ENCODE data around the gene CCDC30. TPM values are rescaled to one million over a fixed set of nuclear protein-coding genes. Genes with fewer than 3 reads are reported as not detected.
A peak's percentile ranks its signal among the peaks of the same experiment; 100 is the strongest.

The CCDC30 gene
- total RNA-seq, 1 experiment from 2014 or later, result 1.3 TPM

GRCh38 chr1:42482635-42483153, 19.6 kb downstream of the CCDC30 start:
- H3K4me3 ChIP-seq (ENCODE audit: low read depth in 2 of 2, low read length in 2 of 2), result no peak overlapping the region
- no peak for TF ChIP-seq REST (IDR thresholded peaks at IDR 0.05; ENCODE audit: insufficient read depth in 1 of 2, low read depth in 2 of 2, low read length in 1 of 2)
- no peaks in the 10 kb centered on the region for H3K9me3 ChIP-seq (ENCODE audit: control insufficient read depth, insufficient read depth, low read depth, low read length)
- no TSS peak for BruUV-seq (replicated peaks)
- no peak overlapping the region for H3K27ac ChIP-seq (ENCODE audit: low read length)
- ATAC-seq, result no peak
- no peaks in the 10 kb centered on the region for H3K4me1 ChIP-seq (ENCODE audit: control insufficient read depth, insufficient read depth, low read length)
- POLR2A ChIA-PET, result no interaction called here
- in situ Hi-C loops (cut with HindIII; ENCODE audit: low pct_unique_long_range_greater_than_20kb, low sequenced_read_pairs) (no loop called here), intact Hi-C loops (cut with micrococcal nuclease; ENCODE audit: unreplicated experiment) (no loop called here)
- no peak for DNase-seq (ENCODE audit: low read depth, low spot score)
- CTCF ChIA-PET, result no interaction called here
- H3K36me3 ChIP-seq (ENCODE audit: control insufficient read depth, insufficient read depth, low read length), result no peaks in the 10 kb centered on the region
- no peaks in the 10 kb centered on the region; the same call in 1 of the 2 replicates for H3K27me3 ChIP-seq (ENCODE audit: control insufficient read depth, insufficient read depth, low read length)

- H3K27me3 ChIP-seq (ENCODE audit: control insufficient read depth, insufficient read depth, low read length), result no peaks in the 10 kb centered on the region; the same call in 1 of the 2 replicates
- H3K4me3 ChIP-seq (ENCODE audit: low read depth in 2 of 2, low read length in 2 of 2), result no peak overlapping the region
- no peaks in the 10 kb centered on the region for H3K36me3 ChIP-seq (ENCODE audit: control insufficient read depth, insufficient read depth, low read length)
- TF ChIP-seq REST (IDR thresholded peaks at IDR 0.05; ENCODE audit: insufficient read depth in 1 of 2, low read depth in 2 of 2, low read length in 1 of 2) (no peak), POLR2AphosphoS5 (IDR thresholded peaks at IDR 0.05; ENCODE audit: low read depth, low read length) (no peak), TCF7L2 (IDR thresholded peaks at IDR 0.05; ENCODE audit: low read depth, low read length) (no peak), SIN3A (IDR thresholded peaks at IDR 0.05; ENCODE audit: borderline replicate concordance, insufficient read depth, low read depth, low read length) (no peak), CTCF (IDR thresholded peaks at IDR 0.05) (no peak)
- peak; percentile 70; the same call in 1 of the 2 replicates for ATAC-seq
- H3K9me3 ChIP-seq (ENCODE audit: control insufficient read depth, insufficient read depth, low read depth, low read length), result no peaks in the 10 kb centered on the region
- no peaks in the 10 kb centered on the region for H3K4me1 ChIP-seq (ENCODE audit: control insufficient read depth, insufficient read depth, low read length)
- CTCF ChIA-PET, result no interaction called here
- intact Hi-C loops (cut with micrococcal nuclease; ENCODE audit: unreplicated experiment) (no loop called here), in situ Hi-C loops (cut with HindIII; ENCODE audit: low pct_unique_long_range_greater_than_20kb, low sequenced_read_pairs) (no loop called here)
- POLR2A ChIA-PET, result interaction anchor here (0.7 kb wide), 1 partner anchor 26 kb away, joined by 3 read pairs; no protein-coding TSS in a partner anchor
- BruUV-seq (replicated peaks), result no TSS peak
- no peak for DNase-seq (ENCODE audit: low read depth, low spot score)
- H3K27ac ChIP-seq (ENCODE audit: low read length), result no peak overlapping the region
Measured at GRCh38 chr1:42484382-42484781, 21.3 kb downstream of the CCDC30 start.

All from Panc1 (cell line).